CD14-positive monocyte (primary cell): ENCODE data around the gene HPSE2. TPM values are rescaled to one million over a fixed set of nuclear protein-coding genes. Genes with fewer than 3 reads are reported as not detected.

Source experiments
- DNase-seq, 3 donors: peaks; one replicate each; pipeline ENCODE4 v3.0.0-alpha.2; 2011 to 2022
- H2AFZ ChIP-seq: 2 replicates; pipeline ENCODE4 v1.6.0; 2012; ENCODE audit warnings: mild to moderate bottlenecking, low read depth, low read length, inconsistent platforms; ENCODE audit not compliant: insufficient read depth, poor library complexity, severe bottlenecking
- H3K27ac ChIP-seq, 2 donors: 1 replicate in 1 of 2; 2 replicates in 1 of 2; pipeline ENCODE4 v1.5.1; 2012 to 2013; ENCODE audit warnings: low read length in 2 of 2, control low read depth in 1 of 2, inconsistent platforms in 1 of 2, low read depth in 1 of 2, mild to moderate bottlenecking in 1 of 2
- H3K27me3 ChIP-seq, 2 donors: one replicate each; pipeline versions ENCODE4 v1.6.0 to v1.6.1; 2011 to 2013; ENCODE audit warnings: low read length in 2 of 2; ENCODE audit not compliant: control insufficient read depth in 2 of 2, insufficient read depth in 2 of 2
- H3K36me3 ChIP-seq, 2 donors: replicated peaks in 1 of 2; 1 replicate in 1 of 2; 2 replicates in 1 of 2; pipeline versions ENCODE4 v1.5.1 to v1.6.1; 2012 to 2013; ENCODE audit warnings: low read length in 2 of 2, control low read depth in 1 of 2, inconsistent platforms in 1 of 2, mild to moderate bottlenecking in 1 of 2; ENCODE audit not compliant: insufficient read depth in 2 of 2, control insufficient read depth in 1 of 2
- H3K4me1 ChIP-seq, 2 donors: 1 replicate in 1 of 2; 2 replicates in 1 of 2; pipeline versions ENCODE4 v1.5.1 to v1.6.1; 2012 to 2013; ENCODE audit warnings: low read length in 2 of 2, control low read depth in 1 of 2, inconsistent platforms in 1 of 2, mild to moderate bottlenecking in 1 of 2, moderate library complexity in 1 of 2; ENCODE audit not compliant: insufficient read depth in 2 of 2, control insufficient read depth in 1 of 2
- H3K4me2 ChIP-seq: replicated peaks from 2 replicates; pipeline ENCODE3; 2012; ENCODE audit warnings: low read length, moderate library complexity, mild to moderate bottlenecking; ENCODE audit not compliant: poor library complexity, severe bottlenecking; ENCODE audit errors: extremely low read depth
- H3K4me3 ChIP-seq, 3 experiments: fragments of 200-600 bp in 1 of 3; sonication (generic) in 1 of 3; replicated peaks in 1 of 3; 1 replicate in 2 of 3; 2 replicates in 1 of 3; pipeline ENCODE4 v1.5.1; 2011 to 2013; ENCODE audit warnings: low read length in 3 of 3, mild to moderate bottlenecking in 3 of 3, control low read depth in 2 of 3, low read depth in 2 of 3, inconsistent platforms in 1 of 3, moderate library complexity in 1 of 3
- H3K79me2 ChIP-seq: 2 replicates; pipeline ENCODE4 v1.6.0; 2012; ENCODE audit warnings: mild to moderate bottlenecking, control low read depth, inconsistent platforms, low read length, moderate library complexity; ENCODE audit not compliant: insufficient read depth
- H3K9ac ChIP-seq: 2 replicates; pipeline ENCODE4 v1.6.0; 2017; ENCODE audit warnings: low read length, mild to moderate bottlenecking; ENCODE audit not compliant: insufficient read depth, poor library complexity, severe bottlenecking
- H3K9me3 ChIP-seq, 2 donors: replicated peaks in 1 of 2; 1 replicate in 1 of 2; 2 replicates in 1 of 2; pipeline versions ENCODE4 v1.5.1 to v1.6.1; 2012 to 2013; ENCODE audit warnings: low read length in 2 of 2, control low read depth in 1 of 2; ENCODE audit not compliant: control insufficient read depth in 1 of 2, insufficient read depth in 1 of 2
- H4K20me1 ChIP-seq: 2 replicates; pipeline ENCODE4 v1.6.0; 2012; ENCODE audit warnings: mild to moderate bottlenecking, low read length, control low read depth, moderate library complexity; ENCODE audit not compliant: insufficient read depth
- H3K27ac Mint-ChIP-seq, 7 donors: one replicate each; pipeline ENCODE4 v1.8.0; 2020; ENCODE audit warnings: mild to moderate bottlenecking in 7 of 7, mixed read lengths in 7 of 7, moderate library complexity in 6 of 7, inconsistent platforms in 2 of 7
- H3K27me3 Mint-ChIP-seq, 3 donors: one replicate each; pipeline ENCODE4 v1.8.0; 2021 to 2022; ENCODE audit warnings: low read depth in 3 of 3, mild to moderate bottlenecking in 3 of 3, mixed read lengths in 3 of 3, moderate library complexity in 3 of 3, inconsistent platforms in 1 of 3
- H3K36me3 Mint-ChIP-seq, 2 donors: one replicate each; pipeline ENCODE4 v1.8.0; 2020; ENCODE audit warnings: mixed read lengths in 2 of 2, inconsistent platforms in 1 of 2, mild to moderate bottlenecking in 1 of 2
- H3K4me1 Mint-ChIP-seq: one replicate; pipeline ENCODE4 v1.8.0; 2020; ENCODE audit warnings: mild to moderate bottlenecking, mixed read lengths
- H3K4me3 Mint-ChIP-seq, 2 donors: one replicate each; pipeline ENCODE4 v1.8.0; 2020; ENCODE audit warnings: mild to moderate bottlenecking in 2 of 2, mixed read lengths in 2 of 2, moderate library complexity in 1 of 2
- H3K9me3 Mint-ChIP-seq, 7 donors: one replicate each; pipeline ENCODE4 v1.8.0; 2020 to 2022; ENCODE audit warnings: mixed read lengths in 7 of 7, mild to moderate bottlenecking in 6 of 7, moderate library complexity in 6 of 7, inconsistent platforms in 2 of 7
- WGBS: methylation state at CpG from one replicate; pipeline ENCODE4 v1.1.5; 2013; ENCODE audit warnings: missing lambda C conversion rate; ENCODE audit not compliant: insufficient coverage; 5-methylcytosine and 5-hydroxymethylcytosine counted together
- intact Hi-C, 2 donors: fragments of 100-400 bp; cut with micrococcal nuclease; formaldehyde crosslinking; loops; one replicate each; pipeline versions ENCODE4 v1.15.0 to v1.15.1; 2023
- polyA plus RNA-seq, 3 donors: library from polyadenylated mRNA; depleted of rRNA in 1 of 3; unstranded in 2 of 3; stranded (reverse) in 1 of 3; fragments of 300-500 nt in 2 of 3; fragments of >200 nt in 1 of 3; fragmentation: Illumina TruSeq in 2 of 3; gene quantifications; 1 replicate in 2 of 3; 2 replicates in 1 of 3; pipeline ENCODE4 v1.2.3, GENCODE V29; 2012 to 2021
- TF ChIP-seq, protein P1 (sequence below): fragments of 200-600 bp; IDR thresholded peaks from one replicate; pipeline ENCODE4 v1.8.0; 2022; ENCODE audit warnings: antibody characterized with exemption, mild to moderate bottlenecking

Gene HPSE2
- polyA plus RNA-seq, 3 donors, result not detected

DNA sequence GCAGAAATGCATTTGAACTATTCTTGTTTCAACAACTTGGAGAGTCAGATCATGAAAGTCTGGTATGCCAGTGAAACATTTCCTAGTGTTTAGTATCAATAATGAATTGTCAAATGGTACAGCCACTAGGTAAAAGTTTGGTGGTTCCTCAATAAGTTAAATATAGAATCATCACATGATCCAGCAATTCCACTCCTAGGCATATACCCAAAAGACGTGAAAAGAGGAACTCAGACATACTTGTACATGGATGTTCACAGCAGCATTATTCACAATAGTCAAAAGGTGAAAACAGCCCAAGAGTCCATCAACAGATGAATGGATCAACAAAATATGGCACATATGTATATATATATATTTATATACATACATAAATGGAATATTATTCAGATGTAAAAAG is 721.9 kb downstream of the HPSE2 start:
- Histone ChIP-seq H3K9me3 (no peaks in the 10 kb centered on the region), H3K27ac (no peak overlapping the region), H3K4me1 (no peaks in the 10 kb centered on the region), H3K4me2 (no peak overlapping the region), H3K27me3 (no peaks in the 10 kb centered on the region), H4K20me1 (no peaks in the 10 kb centered on the region), H3K9ac (no peak overlapping the region), H3K4me3 (no peak overlapping the region), H3K36me3 (no peaks in the 10 kb centered on the region), H3K79me2 (no peaks in the 10 kb centered on the region), H2AFZ (no peak overlapping the region)
- WGBS, result no CpG with 5 or more reads among the region's 1 CpG
- no peaks in the 10 kb centered on the region for H3K36me3 Mint-ChIP-seq
- intact Hi-C loops, result no loop called here
- H3K27ac Mint-ChIP-seq, result no peak overlapping the region
- no peaks in the 10 kb centered on the region for H3K4me1 Mint-ChIP-seq
- no peak for DNase-seq
- H3K4me3 Mint-ChIP-seq, result no peak overlapping the region
- H3K27me3 Mint-ChIP-seq, result peaks cover 0 to 2% (median 0%) of the 10 kb centered on the region in 3 donors
- H3K9me3 Mint-ChIP-seq, result peaks cover 0 to 6% (median 2%) of the 10 kb centered on the region in 7 donors
- TF ChIP-seq, protein P1, sequence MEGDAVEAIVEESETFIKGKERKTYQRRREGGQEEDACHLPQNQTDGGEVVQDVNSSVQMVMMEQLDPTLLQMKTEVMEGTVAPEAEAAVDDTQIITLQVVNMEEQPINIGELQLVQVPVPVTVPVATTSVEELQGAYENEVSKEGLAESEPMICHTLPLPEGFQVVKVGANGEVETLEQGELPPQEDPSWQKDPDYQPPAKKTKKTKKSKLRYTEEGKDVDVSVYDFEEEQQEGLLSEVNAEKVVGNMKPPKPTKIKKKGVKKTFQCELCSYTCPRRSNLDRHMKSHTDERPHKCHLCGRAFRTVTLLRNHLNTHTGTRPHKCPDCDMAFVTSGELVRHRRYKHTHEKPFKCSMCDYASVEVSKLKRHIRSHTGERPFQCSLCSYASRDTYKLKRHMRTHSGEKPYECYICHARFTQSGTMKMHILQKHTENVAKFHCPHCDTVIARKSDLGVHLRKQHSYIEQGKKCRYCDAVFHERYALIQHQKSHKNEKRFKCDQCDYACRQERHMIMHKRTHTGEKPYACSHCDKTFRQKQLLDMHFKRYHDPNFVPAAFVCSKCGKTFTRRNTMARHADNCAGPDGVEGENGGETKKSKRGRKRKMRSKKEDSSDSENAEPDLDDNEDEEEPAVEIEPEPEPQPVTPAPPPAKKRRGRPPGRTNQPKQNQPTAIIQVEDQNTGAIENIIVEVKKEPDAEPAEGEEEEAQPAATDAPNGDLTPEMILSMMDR, result no peak

- TF ChIP-seq, protein P1, result no peak
- Histone ChIP-seq H3K36me3 (no peaks in the 10 kb centered on the region), H3K27me3 (no peaks in the 10 kb centered on the region), H3K27ac (no peak overlapping the region), H3K79me2 (no peaks in the 10 kb centered on the region), H4K20me1 (no peaks in the 10 kb centered on the region), H3K4me2 (no peak overlapping the region), H3K4me1 (no peaks in the 10 kb centered on the region), H2AFZ (no peak overlapping the region), H3K9ac (no peak overlapping the region), H3K4me3 (no peak overlapping the region), H3K9me3 (no peaks in the 10 kb centered on the region)
- Mint-ChIP-seq H3K4me1 (no peaks in the 10 kb centered on the region), H3K27ac (no peak overlapping the region), H3K4me3 (no peak overlapping the region), H3K9me3 (peaks cover 0 to 8% (median 2%) of the 10 kb centered on the region in 7 donors), H3K27me3 (peaks cover 0 to 7% (median 3%) of the 10 kb centered on the region in 3 donors), H3K36me3 (no peaks in the 10 kb centered on the region)
- no CpG with 5 or more reads among the region's 1 CpG for WGBS
- intact Hi-C loops, result no loop called here
- no peak for DNase-seq
These were observed 723.8 kb downstream of the HPSE2 start for GRCh38 chr10:98511876-98512275.
